ENCODE data around the gene RAD21L1. TPM values are rescaled to one million over a fixed set of nuclear protein-coding genes. Genes with fewer than 3 reads are reported as not detected.
A peak's percentile ranks its signal among the peaks of the same experiment; 100 is the strongest.

Gene RAD21L1
- total and polyA plus RNA-seq, 4 donors, result 0.02 to 0.23 TPM; not detected in 2

- H3K4me3 ChIP-seq, result no peak overlapping the region
- WGBS, 2 donors, result 83 to 87% methylated on average over 3 of the region's 3 CpGs
- H3K27ac ChIP-seq (ENCODE audit: low read depth in 1 of 2, low read length in 1 of 2), result no peak overlapping the region
- ATAC-seq (ENCODE audit: insufficient read depth, low FRiP score), result no peak
- peaks cover 0 to 9% (median 0%) of the 10 kb centered on the region in 3 donors for H3K27me3 ChIP-seq (ENCODE audit: control insufficient read depth in 3 of 3, insufficient read depth in 3 of 3, low read length in 2 of 3)
- no peak for DNase-seq
- H3K4me1 ChIP-seq (ENCODE audit: control insufficient read depth in 5 of 5, insufficient read depth in 5 of 5, low read length in 5 of 5), result peaks cover 0 to 14% (median 0%) of the 10 kb centered on the region in 5 donors
- no peaks in the 10 kb centered on the region for H3K9me3 ChIP-seq (ENCODE audit: control insufficient read depth in 4 of 4, insufficient read depth in 3 of 4, low read length in 3 of 4)
- no peak for TF ChIP-seq CTCF (IDR thresholded peaks at IDR 0.05; ENCODE audit: control extremely low read depth, extremely low read depth)
- no peaks in the 10 kb centered on the region for H3K36me3 ChIP-seq (ENCODE audit: control insufficient read depth in 4 of 4, insufficient read depth in 4 of 4, low read length in 4 of 4)
- H3K9ac ChIP-seq (ENCODE audit: insufficient read depth in 1 of 2, low read length in 2 of 2), result no peak overlapping the region
These were observed 26.6 kb downstream of the RAD21L1 start for GRCh38 chr20:1252416-1252815.

- H3K9me3 ChIP-seq (ENCODE audit: control insufficient read depth in 4 of 4, insufficient read depth in 3 of 4, low read length in 3 of 4), result no peaks in the 10 kb centered on the region
- ATAC-seq (ENCODE audit: insufficient read depth, low FRiP score), result no peak
- no peak overlapping the region for H3K4me3 ChIP-seq
- H3K9ac ChIP-seq (ENCODE audit: insufficient read depth in 1 of 2, low read length in 2 of 2), result peak overlapping the region in 1 of 2 donors; percentile 32
- peaks cover 0 to 14% (median 0%) of the 10 kb centered on the region in 5 donors for H3K4me1 ChIP-seq (ENCODE audit: control insufficient read depth in 5 of 5, insufficient read depth in 5 of 5, low read length in 5 of 5)
- TF ChIP-seq CTCF (IDR thresholded peaks at IDR 0.05; ENCODE audit: control extremely low read depth, extremely low read depth), result no peak
- peak in 2 of 3 donors; percentile 78 to 80 for DNase-seq
- H3K27me3 ChIP-seq (ENCODE audit: control insufficient read depth in 3 of 3, insufficient read depth in 3 of 3, low read length in 2 of 3), result peaks cover 0 to 9% (median 0%) of the 10 kb centered on the region in 3 donors
- H3K36me3 ChIP-seq (ENCODE audit: control insufficient read depth in 4 of 4, insufficient read depth in 4 of 4, low read length in 4 of 4), result no peaks in the 10 kb centered on the region
- 55 to 69% methylated on average over 2 of the region's 2 CpGs for WGBS, 2 donors
- no peak overlapping the region for H3K27ac ChIP-seq (ENCODE audit: low read depth in 1 of 2, low read length in 1 of 2)
These were observed 28.4 kb downstream of the RAD21L1 start for GRCh38 chr20:1254254-1254653.

GRCh38 chr20:1255675-1256074 is 29.8 kb downstream of the RAD21L1 start:
- Histone ChIP-seq H3K36me3 (ENCODE audit: control insufficient read depth in 4 of 4, insufficient read depth in 4 of 4, low read length in 4 of 4) (no peaks in the 10 kb centered on the region), H3K9me3 (ENCODE audit: control insufficient read depth in 4 of 4, insufficient read depth in 3 of 4, low read length in 3 of 4) (no peaks in the 10 kb centered on the region), H3K27me3 (ENCODE audit: control insufficient read depth in 3 of 3, insufficient read depth in 3 of 3, low read length in 2 of 3) (peaks cover 0 to 9% (median 0%) of the 10 kb centered on the region in 3 donors), H3K4me3 (no peak overlapping the region), H3K27ac (ENCODE audit: low read depth in 1 of 2, low read length in 1 of 2) (no peak overlapping the region), H3K4me1 (ENCODE audit: control insufficient read depth in 5 of 5, insufficient read depth in 5 of 5, low read length in 5 of 5) (peaks cover 0 to 14% (median 0%) of the 10 kb centered on the region in 5 donors), H3K9ac (ENCODE audit: insufficient read depth in 1 of 2, low read length in 2 of 2) (no peak overlapping the region)
- WGBS, 2 donors, result 61 to 81% methylated on average over 2 of the region's 2 CpGs
- no peak for DNase-seq
- ATAC-seq (ENCODE audit: insufficient read depth, low FRiP score), result no peak
- TF ChIP-seq CTCF (IDR thresholded peaks at IDR 0.05; ENCODE audit: control extremely low read depth, extremely low read depth), result no peak

- Histone ChIP-seq H3K27ac (ENCODE audit: low read depth in 1 of 2, low read length in 1 of 2) (no peak overlapping the region), H3K27me3 (ENCODE audit: control insufficient read depth in 3 of 3, insufficient read depth in 3 of 3, low read length in 2 of 3) (peaks cover 0 to 5% (median 0%) of the 10 kb centered on the region in 3 donors), H3K36me3 (ENCODE audit: control insufficient read depth in 4 of 4, insufficient read depth in 4 of 4, low read length in 4 of 4) (peaks cover 0 to 1% (median 0%) of the 10 kb centered on the region in 4 donors), H3K4me1 (ENCODE audit: control insufficient read depth in 5 of 5, insufficient read depth in 5 of 5, low read length in 5 of 5) (peaks cover 0 to 16% (median 0%) of the 10 kb centered on the region in 5 donors), H3K9ac (ENCODE audit: insufficient read depth in 1 of 2, low read length in 2 of 2) (no peak overlapping the region), H3K9me3 (ENCODE audit: control insufficient read depth in 4 of 4, insufficient read depth in 3 of 4, low read length in 3 of 4) (peaks cover 0 to 2% (median 0%) of the 10 kb centered on the region in 4 donors), H3K4me3 (no peak overlapping the region)
- WGBS, 2 donors, result 86 to 88% methylated on average over 1 of the region's 1 CpG
- no peak for TF ChIP-seq CTCF (IDR thresholded peaks at IDR 0.05; ENCODE audit: control extremely low read depth, extremely low read depth)
- DNase-seq (no peak), ATAC-seq (ENCODE audit: insufficient read depth, low FRiP score) (no peak)
These were observed 38.0 kb downstream of the RAD21L1 start for GRCh38 chr20:1263853-1264252.

Measured in lung (tissue), 12 donors.